Colonic mucosa (tissue), 4 donors: ENCODE measurements around the gene SLC7A6. TPM values are rescaled to one million over a fixed set of nuclear protein-coding genes. Genes with fewer than 3 reads are reported as not detected.
A peak's percentile ranks its signal among the peaks of the same experiment; 100 is the strongest.

Experiments
- DNase-seq: peaks from one replicate; pipeline ENCODE4 v3.0.0-alpha.2; 2020
- H3K27ac ChIP-seq: fragments of 200-600 bp; one replicate; pipeline ENCODE4 v1.8.0; 2021
- H3K27me3 ChIP-seq: fragments of 200-600 bp; one replicate; pipeline ENCODE4 v1.8.0; 2021
- H3K36me3 ChIP-seq: fragments of 200-600 bp; one replicate; pipeline ENCODE4 v1.8.0; 2021
- H3K4me1 ChIP-seq: fragments of 200-600 bp; one replicate; pipeline ENCODE4 v1.8.0; 2021; ENCODE audit warnings: mild to moderate bottlenecking
- H3K4me3 ChIP-seq: fragments of 200-600 bp; one replicate; pipeline ENCODE4 v1.8.0; 2021
- H3K9ac ChIP-seq, 2 donors: one replicate each; pipeline ENCODE4 v1.7.0; 2013; ENCODE audit warnings: control low read depth in 2 of 2, low read depth in 2 of 2, low read length in 2 of 2
- H3K9me3 ChIP-seq: fragments of 200-600 bp; one replicate; pipeline ENCODE4 v1.8.0; 2021
- CTCF ChIP-seq: fragments of 200-600 bp; IDR thresholded peaks from one replicate; pipeline ENCODE4 v1.8.0; 2022; ENCODE audit warnings: antibody characterized with exemption, mild to moderate bottlenecking
- intact Hi-C: fragments of 100-400 bp; cut with DNase I; formaldehyde crosslinking; loops from one replicate; pipeline ENCODE4 v1.14.1; 2022
- total RNA-seq, 2 donors: library from RNA; stranded (reverse); fragmentation: NEBNext Ultra II Directional in 1 of 2; extraction: Animal tissue kit (Norgen Biotek cat#: 25700) in 1 of 2; gene quantifications; one replicate each; pipeline ENCODE4 v1.2.1, GENCODE V29; 2021
- donor health status: healthy.
- donor health status: DM: no; HTN: no; CAD: no.
- donor health status: DM: no; HTN: no; CAD: no.

SLC7A6 gene
- total RNA-seq, 2 donors from 2014 or later: 22.0 to 42.2 TPM

- H3K4me3 ChIP-seq: no peak overlapping the region
- DNase-seq: no peak
- intact Hi-C loops: no loop called here
- peaks cover 11% of the 10 kb centered on the region for H3K4me1 ChIP-seq
- H3K9me3 ChIP-seq: no peaks in the 10 kb centered on the region
- TF ChIP-seq CTCF: no peak
- no peaks in the 10 kb centered on the region for H3K27me3 ChIP-seq
- peaks cover 5% of the 10 kb centered on the region for H3K36me3 ChIP-seq
- H3K9ac ChIP-seq: no peak overlapping the region
- peak overlapping the region; percentile 0 for H3K27ac ChIP-seq
Observed at GRCh38 chr16:68289202-68289601, 24.9 kb downstream of the SLC7A6 start.

- intact Hi-C loops: no loop called here
- Histone ChIP-seq H3K36me3 (peaks cover 5% of the 10 kb centered on the region), H3K9me3 (no peaks in the 10 kb centered on the region), H3K4me1 (peaks cover 11% of the 10 kb centered on the region), H3K9ac (no peak overlapping the region), H3K27me3 (no peaks in the 10 kb centered on the region), H3K4me3 (no peak overlapping the region), H3K27ac (peak overlapping the region; percentile 0)
- TF ChIP-seq CTCF: no peak
- DNase-seq: no peak
Observed at GRCh38 chr16:68289621-68290329, 25.4 kb downstream of the SLC7A6 start.

DNA sequence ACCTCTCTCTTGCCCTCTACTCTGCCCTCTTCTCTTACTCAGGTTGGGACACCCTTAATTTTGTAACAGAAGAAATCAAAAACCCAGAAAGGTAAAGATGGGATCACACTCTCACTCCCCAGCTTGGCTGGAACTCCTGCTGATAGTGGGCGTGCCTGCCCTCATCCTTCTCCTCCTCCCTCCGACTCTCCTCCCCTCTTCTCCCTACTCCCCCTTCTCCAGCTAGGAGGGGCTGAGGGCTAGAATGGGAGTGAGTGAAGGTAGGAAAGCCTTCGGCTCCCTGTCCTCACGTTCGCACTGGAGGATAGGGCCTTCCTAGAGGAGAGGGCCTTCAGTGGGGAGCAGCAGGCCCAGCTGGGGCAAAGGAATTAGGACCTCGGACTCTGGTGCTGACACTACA is 26.1 kb downstream of the SLC7A6 start:
- peaks cover 5% of the 10 kb centered on the region for H3K36me3 ChIP-seq
- TF ChIP-seq CTCF: no peak
- no peak overlapping the region for H3K9ac ChIP-seq
- intact Hi-C loops: no loop called here
- peaks cover 11% of the 10 kb centered on the region for H3K4me1 ChIP-seq
- no peak for DNase-seq
- H3K4me3 ChIP-seq: no peak overlapping the region
- peak overlapping the region; percentile 0 for H3K27ac ChIP-seq
- no peaks in the 10 kb centered on the region for H3K27me3 ChIP-seq
- H3K9me3 ChIP-seq: no peaks in the 10 kb centered on the region

DNA sequence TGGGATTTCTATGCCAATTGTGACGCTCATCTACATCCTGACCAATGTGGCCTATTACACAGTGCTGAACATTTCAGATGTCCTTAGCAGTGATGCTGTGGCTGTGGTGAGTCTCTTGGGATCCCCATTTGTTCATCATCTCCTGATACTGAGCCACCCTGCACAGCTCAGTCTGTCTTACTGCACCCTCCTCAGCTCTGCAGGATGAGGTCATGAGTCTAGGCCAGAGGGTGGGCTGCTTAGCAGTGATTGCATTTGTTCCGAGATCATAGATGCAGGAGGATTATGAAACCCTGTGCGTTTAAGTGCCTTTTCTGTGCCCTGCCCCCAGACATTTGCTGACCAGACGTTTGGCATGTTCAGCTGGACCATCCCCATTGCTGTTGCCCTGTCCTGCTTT is 26.9 kb downstream of the SLC7A6 start:
- no peaks in the 10 kb centered on the region for H3K27me3 ChIP-seq

GRCh38 chr16:68292425-68292824 is 28.1 kb downstream of the SLC7A6 start:
- TF ChIP-seq CTCF: no peak
- Histone ChIP-seq H3K9ac (no peak overlapping the region), H3K27ac (no peak overlapping the region), H3K4me3 (no peak overlapping the region), H3K36me3 (peaks cover 5% of the 10 kb centered on the region), H3K4me1 (peaks cover 6% of the 10 kb centered on the region), H3K27me3 (no peaks in the 10 kb centered on the region), H3K9me3 (no peaks in the 10 kb centered on the region)
- no peak for DNase-seq
- intact Hi-C loops: no loop called here

More for the DNA sequence above, 26.9 kb downstream of the SLC7A6 start:
- no peak overlapping the region for H3K9ac ChIP-seq
- H3K9me3 ChIP-seq: no peaks in the 10 kb centered on the region
- H3K4me3 ChIP-seq: no peak overlapping the region
- no peak for TF ChIP-seq CTCF
- peaks cover 5% of the 10 kb centered on the region for H3K36me3 ChIP-seq
- H3K27ac ChIP-seq: no peak overlapping the region
- H3K4me1 ChIP-seq: peaks cover 11% of the 10 kb centered on the region
- intact Hi-C loops: no loop called here
- DNase-seq: no peak
